GM19372 (cell line): Measurements from ENCODE around the gene SLC9A5.

Experiments used
- ATAC-seq: cut with Tn5 transposase; IDR thresholded peaks from one replicate; pipeline ENCODE4 v1.9.1; 2021; ENCODE audit warnings: mild to moderate bottlenecking, low read depth, moderate library complexity; ENCODE audit not compliant: unreplicated experiment

The SLC9A5 gene

DNA sequence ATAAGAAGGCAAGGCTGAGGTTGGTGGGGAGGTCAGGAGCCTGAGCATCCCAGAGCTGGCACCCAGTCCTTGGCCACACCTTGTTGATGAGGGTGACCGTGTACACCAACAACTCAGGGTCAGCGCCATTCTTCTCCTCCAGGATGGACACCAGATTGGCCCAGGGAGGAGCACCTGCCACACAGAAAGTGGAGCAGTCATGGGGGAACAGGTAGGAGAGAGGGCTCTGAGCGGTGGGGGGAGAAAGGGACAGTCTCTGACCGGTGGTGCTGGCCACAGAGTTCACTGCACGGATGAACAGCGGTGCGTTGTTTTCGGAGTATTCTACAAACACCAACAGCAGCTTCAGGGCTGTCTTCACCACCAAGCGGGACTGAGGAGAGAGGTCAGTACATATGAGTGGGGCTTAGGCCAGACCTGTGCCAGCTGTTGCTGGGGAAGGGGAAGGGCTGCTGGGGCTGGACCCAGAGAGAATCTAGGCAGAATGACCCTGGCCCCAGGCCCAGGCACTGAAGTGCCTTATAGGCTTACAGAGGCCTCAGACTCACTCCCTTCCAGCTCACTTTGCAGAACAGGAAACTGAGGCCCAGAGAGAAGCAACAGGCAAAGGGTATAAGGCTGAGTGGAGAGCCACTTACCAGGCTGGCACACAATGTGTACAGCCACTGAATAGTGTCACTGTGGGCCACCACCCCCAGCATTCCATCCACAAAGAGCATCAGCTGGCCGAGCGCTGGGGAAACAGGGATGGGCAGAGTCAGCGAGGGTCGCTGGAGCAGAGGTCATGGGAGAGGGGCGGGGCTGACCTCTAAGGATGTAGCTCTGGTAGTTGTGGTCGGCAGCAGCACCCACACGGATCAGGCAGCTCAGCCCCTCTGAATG lies 11.1 kb upstream of the SLC9A5 start:
- no peak for ATAC-seq

DNA sequence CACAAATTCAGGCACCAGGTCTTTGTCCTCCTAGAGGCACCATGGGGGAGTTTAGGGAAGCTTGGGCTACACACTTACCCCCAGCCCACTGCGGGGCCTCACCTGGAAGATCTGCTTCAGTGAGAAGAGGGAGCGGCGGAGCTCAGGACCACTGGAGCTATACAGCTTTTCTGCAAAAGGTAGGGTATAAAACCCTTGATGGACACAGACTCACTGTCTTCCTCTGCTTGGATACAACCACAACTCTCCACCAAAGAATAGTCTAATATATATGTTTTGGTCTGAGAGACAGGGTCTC lies 10.6 kb upstream of the SLC9A5 start:
- no peak for ATAC-seq

DNA sequence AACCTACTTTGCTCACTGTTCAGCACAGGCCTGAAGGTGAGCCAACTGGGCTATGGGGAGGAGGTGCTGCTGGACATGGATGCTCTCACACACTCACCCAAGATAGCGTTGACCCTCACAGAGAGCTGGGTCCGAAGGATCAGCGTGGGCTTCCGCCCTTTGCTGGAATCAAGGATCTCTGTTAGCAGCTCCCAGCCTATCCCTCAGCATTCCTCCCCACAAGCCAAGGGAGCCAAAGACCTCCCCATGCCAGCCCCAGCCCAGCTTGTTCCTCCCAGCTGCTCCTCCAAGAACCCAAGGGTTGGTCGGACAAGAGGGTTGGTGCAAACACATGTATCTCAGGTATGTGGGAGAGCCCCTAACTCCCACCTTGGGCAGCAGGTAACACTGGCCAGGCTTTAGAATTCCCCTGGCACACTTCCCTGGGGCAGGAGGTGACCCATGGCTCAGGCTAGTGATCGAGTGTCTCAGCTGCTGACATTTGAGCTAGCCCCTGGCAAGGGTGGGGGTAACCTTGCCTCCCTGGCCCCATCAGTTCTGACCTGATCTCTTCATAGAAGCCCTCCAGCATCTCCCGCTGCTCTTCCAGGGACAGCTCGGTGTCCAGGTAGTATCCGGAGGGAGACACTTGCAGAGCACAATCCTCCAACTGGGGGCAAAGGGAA lies 9.8 kb upstream of the SLC9A5 start:
- no peak for ATAC-seq

DNA sequence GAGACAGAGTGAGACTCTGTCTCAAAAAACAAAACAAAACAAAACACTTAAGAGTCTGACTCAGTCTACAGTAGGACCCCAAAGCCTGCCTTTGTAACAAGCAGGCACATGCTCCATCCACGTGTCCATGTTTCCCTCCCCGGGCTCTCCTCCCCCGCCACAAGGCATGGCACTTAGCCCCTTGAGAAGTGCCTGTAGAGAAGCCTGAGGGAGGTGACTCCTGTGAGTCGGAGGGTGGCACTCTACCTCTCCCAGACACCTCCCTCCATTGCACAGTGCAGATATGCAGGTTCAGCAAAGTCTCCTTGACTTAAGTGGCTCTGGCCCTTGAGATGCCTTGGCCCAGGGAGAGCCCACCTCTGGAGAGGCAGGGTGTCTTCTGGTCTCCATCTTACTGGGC lies 8.3 kb upstream of the SLC9A5 start:
- ATAC-seq = no peak

- no peak for ATAC-seq
Measured at GRCh38 chr16:67241008-67241900, 7.5 kb upstream of the SLC9A5 start.

DNA sequence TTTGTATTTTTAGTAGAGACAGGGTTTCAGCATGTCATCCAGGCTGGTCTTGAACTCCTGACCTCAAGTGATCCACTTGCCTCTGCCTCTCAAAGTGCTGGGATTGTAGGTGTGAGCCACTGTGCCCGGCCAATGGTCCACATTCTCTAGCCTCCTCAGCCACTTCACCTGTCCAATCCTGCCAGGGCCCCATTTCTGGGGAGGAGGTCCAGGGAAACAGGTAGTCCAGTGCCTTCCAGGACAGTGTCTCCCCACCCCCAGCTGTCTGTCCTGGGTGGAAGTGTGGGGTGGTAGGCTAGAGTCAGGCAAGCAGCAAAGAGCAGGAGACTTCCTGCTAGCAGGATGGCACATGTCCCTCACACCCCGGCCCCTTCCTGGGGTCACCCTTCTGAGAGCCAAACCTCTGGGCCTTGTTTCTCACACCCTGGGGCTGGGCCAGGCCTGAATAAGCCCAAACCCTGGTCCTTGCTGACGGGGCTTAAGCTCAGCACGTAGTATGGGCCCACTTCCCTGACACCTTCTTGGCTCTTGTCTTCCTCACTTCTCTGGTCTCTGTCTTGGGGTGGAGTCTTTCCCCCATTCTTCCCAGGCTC lies 6.5 kb upstream of the SLC9A5 start:
- no peak for ATAC-seq

DNA sequence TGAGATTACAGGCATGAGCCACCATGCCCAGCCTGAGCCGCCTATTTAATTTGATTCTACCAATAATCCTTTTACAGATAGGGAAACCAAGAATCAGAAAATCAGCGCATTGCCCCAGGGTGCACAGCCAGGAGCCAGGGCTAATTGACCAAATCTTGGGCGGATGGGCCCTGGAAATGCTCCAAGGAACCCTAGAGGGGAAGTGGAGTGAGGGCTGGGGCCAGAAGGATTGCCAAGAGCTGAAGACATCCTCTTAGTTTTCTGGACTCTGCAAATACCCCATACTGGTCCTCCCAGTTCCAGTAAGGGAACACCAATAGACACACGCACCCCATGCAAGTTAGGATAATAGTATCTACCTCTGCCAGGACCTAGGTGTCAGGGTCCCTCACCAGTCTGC lies 5.3 kb upstream of the SLC9A5 start:
- ATAC-seq = no peak

DNA sequence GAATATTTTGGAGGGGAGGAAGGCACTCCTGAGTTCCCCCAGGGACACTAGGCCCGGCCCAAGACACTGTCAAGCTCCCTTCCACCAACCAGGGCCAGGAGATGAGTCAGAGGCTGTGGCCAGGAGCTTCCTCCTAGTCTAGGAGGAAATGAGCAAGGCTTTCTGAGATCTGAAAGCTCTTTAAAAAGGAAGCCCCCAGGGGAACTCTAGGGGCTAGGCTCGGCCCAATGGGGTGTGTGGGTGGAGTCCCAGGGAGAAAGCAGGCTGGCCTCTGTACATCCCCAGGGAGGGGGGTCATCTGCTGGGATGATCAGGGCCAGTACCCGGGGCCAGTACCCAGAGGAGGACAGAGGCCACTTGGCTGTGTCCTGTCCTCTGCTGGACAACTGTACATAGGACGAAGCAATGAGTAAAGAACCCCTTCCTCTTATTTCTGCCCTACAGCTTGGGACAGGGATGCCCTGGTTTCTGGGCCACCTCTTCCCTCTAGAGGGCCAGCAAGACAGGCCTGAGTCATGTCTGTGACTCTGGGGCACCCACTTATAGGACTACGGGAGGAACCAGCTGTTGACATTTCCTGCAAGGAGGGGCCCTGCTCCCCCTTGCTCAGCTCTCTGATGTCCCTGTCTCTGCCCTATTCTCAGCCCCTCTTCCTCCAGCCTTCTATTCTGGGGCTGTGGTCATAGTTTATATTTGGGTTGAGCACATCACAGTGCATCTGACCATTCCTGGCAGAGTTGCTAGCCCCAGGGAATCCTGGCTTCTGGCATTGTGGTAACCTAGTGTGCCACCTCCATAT lies 4.2 kb upstream of the SLC9A5 start:
- peak; percentile 42 for ATAC-seq

DNA sequence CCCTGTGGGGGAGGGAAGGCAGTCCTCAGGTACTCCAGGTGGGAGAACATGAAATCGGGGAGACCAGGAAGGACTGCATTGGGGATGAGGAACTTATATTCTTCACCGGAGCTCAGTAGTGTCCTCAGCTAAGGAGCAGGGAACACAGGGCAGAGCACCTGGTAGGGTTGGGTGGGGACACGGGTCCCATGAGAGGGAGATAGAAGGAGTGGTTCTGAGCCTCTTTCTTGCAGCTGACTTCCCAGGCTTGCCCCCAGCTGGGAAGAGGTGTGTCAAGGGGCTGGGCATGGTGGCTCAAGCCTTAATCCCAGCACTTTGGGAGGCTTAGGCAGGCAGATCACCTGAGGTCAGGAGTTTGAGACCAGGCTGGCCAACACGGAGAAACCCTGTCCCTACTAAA lies 3.6 kb upstream of the SLC9A5 start:
- no peak for ATAC-seq

DNA sequence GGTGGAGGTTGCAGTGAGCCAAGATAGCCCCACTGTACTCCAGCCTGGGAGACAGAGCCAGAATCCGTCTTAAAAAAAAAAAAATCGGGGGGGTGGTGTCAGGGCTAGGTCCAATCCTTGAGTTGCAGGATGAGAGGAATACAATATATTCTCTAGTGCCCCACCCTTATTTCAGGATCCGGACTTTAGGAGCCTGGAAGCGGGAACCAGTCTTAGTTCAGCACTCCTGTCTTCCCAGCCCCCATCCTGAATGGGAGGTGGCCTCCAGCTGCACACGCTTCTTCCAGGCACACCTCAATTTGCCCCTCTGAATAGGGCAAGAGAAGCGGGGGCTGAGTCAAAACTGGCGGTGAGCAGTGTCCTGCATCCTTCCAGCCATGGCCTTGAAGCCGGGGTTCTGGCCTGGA lies 3.1 kb upstream of the SLC9A5 start:
- ATAC-seq = no peak

DNA sequence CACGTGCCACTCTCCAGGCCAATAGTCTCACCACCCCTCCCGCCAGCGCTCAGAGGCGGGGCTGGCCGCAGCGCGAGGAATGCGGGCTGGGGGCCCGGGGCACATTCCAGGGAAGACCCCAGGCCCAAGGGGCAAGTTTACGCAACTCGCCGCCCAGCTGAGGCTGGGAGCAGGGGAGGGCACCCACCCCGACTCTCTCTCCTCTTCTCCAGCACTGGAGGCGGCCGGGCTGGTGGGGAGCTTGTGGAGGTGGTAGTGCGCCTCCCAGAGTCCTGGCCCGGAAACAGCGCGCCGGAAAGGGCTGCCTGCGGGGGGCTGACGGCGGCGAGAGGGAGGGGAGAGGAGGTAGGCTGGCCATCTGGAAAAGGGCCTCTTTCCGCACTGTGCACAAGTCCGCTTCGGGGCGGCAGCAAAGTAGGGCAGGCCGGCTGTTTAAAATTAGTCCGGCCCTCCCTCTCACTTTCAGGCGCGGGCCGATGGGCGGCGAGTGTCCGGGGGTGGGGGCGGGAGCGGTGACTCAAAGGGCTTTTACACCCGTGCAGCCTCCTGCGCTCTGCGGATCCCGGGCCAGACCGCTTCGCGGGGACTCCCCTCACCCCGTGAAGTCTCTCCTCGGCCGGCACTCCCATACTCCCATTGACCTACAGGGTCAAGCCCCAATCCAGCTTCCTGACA lies 2.6 kb upstream of the SLC9A5 start:
- ATAC-seq = peak; percentile 19

DNA sequence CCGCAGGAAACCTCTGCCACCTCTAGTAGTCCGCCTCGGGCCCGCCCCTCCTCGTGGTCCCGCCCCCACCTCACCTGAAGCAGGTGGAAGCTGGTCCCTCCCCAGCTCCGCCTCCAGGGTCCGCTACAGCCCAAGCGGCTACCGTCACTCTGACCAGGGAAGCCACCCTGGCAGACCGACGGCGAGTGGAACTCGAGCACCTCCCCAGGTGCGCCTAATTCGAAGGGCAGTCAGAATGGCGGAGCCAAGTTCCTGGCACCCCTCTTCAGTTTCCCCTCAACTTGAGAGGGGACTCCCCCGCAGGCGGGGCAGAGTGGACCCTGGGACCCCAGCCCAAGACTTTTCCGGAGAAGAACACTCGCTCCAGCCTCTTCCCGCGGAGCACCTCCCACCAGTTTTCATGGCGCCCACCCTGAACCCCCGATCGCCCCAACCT lies 2.0 kb upstream of the SLC9A5 start:
- ATAC-seq = peak; percentile 22

DNA sequence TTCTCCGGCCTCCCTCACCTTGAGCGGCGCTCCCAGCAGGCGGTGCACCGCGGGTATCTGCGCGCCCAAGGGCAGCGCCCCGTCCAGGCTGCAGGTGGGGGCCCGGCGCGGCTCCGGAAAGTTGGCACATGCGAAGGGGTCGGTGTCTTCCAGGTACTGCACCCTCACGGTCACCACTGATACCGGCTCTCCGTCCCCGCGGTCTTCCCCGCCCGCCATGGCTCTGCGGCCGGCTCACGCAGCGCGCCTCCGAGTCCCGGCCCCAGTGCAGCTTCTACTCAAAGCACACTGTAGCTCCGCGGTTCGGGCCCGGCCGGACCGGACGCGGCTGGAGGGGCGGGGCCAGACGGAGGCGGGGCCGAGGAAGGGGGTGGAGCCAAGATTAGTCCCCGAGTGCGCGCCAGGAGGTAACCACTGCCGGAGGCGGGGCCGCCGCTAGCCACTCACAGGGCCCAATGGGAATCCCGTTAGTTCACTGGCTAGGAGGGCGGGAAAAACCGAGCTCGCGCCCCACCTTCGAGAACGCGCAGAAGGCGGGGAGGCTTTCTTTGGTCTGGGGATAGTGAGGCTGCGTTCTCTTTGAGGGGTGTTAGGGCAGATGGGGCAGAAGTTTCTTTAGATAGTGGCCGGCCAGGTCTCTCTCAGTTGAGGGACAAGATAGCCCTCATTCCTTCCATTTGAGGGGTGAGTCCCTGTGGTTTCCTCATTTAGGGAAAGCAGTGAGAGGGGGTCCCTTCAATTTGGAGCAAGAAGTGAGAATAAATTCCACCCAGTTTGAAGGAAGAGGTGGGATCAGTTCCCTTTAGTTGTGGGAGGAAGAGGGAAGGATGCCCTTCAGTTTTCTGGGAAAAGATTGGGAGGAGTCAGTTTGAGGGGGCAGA lies 1.3 kb upstream of the SLC9A5 start, which contains the start of gene FHOD1:
Gene FHOD1, minus strand, starts transcription at position 290 of the 881 bp plus-strand sequence. Its CDS starts 71 bp downstream, at position 219.
- ATAC-seq = peak; percentile 52

DNA sequence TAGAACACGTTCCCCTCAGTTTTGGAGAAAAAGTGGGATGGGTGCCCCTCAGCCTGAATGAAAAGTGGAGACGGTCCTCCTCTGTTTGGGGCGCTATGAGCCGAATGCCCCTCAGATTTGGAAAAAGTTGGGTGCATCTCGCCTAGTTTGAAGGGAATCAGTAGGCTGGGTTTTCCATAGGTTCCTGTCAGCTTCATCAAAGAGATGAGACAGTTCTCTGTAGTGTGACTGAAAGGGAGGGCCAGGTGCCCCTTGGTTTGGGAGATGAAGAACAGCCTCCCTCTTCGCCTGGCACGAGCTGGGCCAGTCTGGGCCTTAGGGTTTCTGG lies 742 bp upstream of the SLC9A5 start:
- ATAC-seq = no peak

GRCh38 chr16:67249178-67250044 lies 632 bp downstream of the SLC9A5 start:
- no peak for ATAC-seq

- ATAC-seq = no peak
Measured at GRCh38 chr16:67250045-67250327, 1.2 kb downstream of the SLC9A5 start.

- no peak for ATAC-seq
Measured at GRCh38 chr16:67252609-67253497, 4.1 kb downstream of the SLC9A5 start.
